Suprapubic skin (tissue), 3 donors: Measurements from ENCODE around the gene EXD3.

Source experiments
- POLR2AphosphoS5 ChIP-seq, 3 donors: sonication (generic); formaldehyde crosslinking; IDR thresholded peaks; one replicate each; pipeline ENCODE4 v1.6.1; 2017; ENCODE audit warnings: antibody characterized with exemption in 3 of 3
- TF ChIP-seq, protein P1 (sequence below), 2 donors: fragments of 200-600 bp in 1 of 2; fragments of 450-650 bp in 1 of 2; sonication (generic) in 1 of 2; IDR thresholded peaks; one replicate each; pipeline ENCODE4 v1.5.1; 2016 to 2019; ENCODE audit warnings: antibody characterized with exemption in 2 of 2, mild to moderate bottlenecking in 1 of 2, moderate library complexity in 1 of 2

DNA sequence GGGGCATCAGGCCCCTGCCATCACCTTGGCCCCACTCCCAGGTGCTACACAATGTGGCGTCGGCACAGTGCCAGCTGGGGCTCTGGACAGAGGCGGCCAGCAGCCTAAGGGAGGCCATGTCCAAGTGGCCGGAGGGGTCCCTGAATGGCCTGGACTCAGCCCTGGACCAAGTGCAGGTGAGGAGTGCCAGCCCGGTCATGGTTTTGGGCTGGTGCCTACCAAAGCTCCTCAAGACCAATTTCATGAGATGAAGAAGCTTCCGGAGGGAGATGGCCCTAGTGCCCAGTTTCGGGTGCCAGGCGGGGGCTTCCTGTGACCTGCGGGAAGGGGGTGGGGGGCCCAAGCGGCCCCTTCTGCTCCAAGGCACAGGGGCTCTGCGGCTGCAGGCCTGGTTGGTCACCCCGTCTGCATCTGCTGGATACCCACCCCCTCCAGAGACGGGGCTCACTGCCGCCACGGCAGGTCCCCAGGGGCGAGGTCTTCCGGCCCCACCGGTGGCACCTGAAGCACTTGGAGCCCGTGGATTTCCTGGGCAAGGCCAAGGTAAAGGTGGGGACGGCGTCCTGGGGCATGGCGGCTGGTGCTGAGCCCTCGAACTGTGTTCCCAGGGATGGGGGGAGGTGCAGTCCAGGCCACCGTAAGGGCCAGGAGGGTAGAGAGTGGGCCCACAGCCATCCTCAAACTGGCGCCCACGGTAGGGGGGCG, 6.0 kb upstream of the EXD3 start:
- TF ChIP-seq, protein P1, sequence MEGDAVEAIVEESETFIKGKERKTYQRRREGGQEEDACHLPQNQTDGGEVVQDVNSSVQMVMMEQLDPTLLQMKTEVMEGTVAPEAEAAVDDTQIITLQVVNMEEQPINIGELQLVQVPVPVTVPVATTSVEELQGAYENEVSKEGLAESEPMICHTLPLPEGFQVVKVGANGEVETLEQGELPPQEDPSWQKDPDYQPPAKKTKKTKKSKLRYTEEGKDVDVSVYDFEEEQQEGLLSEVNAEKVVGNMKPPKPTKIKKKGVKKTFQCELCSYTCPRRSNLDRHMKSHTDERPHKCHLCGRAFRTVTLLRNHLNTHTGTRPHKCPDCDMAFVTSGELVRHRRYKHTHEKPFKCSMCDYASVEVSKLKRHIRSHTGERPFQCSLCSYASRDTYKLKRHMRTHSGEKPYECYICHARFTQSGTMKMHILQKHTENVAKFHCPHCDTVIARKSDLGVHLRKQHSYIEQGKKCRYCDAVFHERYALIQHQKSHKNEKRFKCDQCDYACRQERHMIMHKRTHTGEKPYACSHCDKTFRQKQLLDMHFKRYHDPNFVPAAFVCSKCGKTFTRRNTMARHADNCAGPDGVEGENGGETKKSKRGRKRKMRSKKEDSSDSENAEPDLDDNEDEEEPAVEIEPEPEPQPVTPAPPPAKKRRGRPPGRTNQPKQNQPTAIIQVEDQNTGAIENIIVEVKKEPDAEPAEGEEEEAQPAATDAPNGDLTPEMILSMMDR (IDR thresholded peaks at IDR 0.05), result no peak
- TF ChIP-seq POLR2AphosphoS5 (IDR thresholded peaks at IDR 0.05), result no peak
